Non-pigmented ciliary epithelial cell (primary cell): Measurements from ENCODE around the gene STATH.
"Not testable (repeated sequence)": the region's sequence is repeated elsewhere in the genome, so short reads cannot be mapped to it uniquely, and the experiment has no call there.

Experiments
- DNase-seq: peaks from one replicate; pipeline ENCODE4 v3.0.0-alpha.2; 2010; ENCODE audit warnings: low read depth

Gene STATH, protein sequence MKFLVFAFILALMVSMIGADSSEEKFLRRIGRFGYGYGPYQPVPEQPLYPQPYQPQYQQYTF

GRCh38 chr4:69995526-69996016 lies at the start of gene STATH:
STATH (plus strand) TSS chr4:69995966; CDS start chr4:69998438, 2,472 bp downstream.
- no peak for DNase-seq

DNA sequence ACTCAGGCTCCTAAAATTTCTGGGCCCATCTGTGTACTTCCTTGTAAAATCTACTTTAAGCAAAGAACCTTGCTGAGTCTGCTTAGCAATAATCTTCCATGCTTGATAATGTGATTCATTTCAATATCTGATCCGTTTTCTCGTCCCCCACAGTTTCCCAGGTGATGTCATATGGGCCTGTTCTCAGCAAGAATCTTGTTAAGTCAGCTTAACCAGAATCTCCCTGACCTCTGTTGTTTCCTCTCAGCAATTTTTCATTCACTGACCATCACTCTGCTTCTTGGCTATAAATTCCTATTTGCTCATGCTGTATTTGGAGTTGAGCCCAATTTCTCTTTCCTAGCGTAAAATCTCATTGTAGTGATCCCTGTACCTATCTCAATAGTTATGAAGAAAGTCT lies 44.2 kb upstream of the STATH start:
- DNase-seq, result peak; percentile 30

GRCh38 chr4:69957209-69957608 lies 38.6 kb upstream of the STATH start:
- no peak for DNase-seq

DNA sequence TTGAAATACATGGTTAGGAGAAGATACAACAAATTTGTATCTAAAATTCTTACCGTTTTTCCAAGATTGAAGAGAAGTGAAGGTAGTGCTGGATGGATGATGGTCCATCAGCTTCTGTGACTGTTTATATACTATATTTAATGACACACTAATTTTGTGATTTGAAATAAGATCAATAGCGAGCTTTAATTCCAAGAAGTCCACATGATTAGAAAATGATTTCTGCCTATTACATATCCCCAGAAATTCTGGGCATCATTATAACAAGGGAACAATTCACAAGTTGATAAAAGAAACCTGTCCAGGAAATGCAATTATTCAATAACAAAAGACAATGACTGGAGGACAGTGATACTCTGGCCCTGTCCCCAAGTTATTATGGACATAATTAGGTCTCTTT lies 30.1 kb upstream of the STATH start, which contains the start of gene CSN2:
TSS of gene CSN2 (minus strand) at position 101 of the 400 bp plus-strand sequence. CDS start 4,733 bp downstream, outside the sequence.
- DNase-seq, result no peak

DNA sequence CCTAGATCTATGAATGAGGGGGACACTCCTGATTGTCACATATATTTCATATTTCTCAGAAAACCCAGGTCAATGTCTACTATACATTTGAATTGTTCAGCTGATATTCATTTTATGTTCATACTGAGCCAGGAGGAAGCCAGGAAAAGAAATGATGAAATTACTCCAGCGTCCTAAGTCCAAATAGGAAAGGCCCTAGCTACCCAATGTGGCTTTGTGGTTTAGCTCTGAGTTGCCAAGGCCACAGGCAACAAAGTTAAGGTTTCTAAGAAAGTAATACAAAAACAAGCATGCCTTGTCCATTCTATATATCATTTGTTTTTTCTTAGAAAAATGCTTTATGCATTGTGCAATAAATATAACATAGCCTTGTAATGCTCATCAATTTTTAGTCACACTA lies 25.7 kb upstream of the STATH start:
- DNase-seq, result no peak

- DNase-seq, result no peak
Observed at GRCh38 chr4:69974631-69975030, 21.1 kb upstream of the STATH start.

- DNase-seq, result no peak
Observed at GRCh38 chr4:69977582-69977981, 18.2 kb upstream of the STATH start.

- no peak for DNase-seq
Observed at GRCh38 chr4:69984030-69984443, 11.7 kb upstream of the STATH start.

GRCh38 chr4:69986663-69987062 lies 9.1 kb upstream of the STATH start:
- DNase-seq, result no peak

- DNase-seq, result no peak
Observed at GRCh38 chr4:69991016-69991415, 4.8 kb upstream of the STATH start.

GRCh38 chr4:69994782-69995181 lies 984 bp upstream of the STATH start:
- no peak for DNase-seq

GRCh38 chr4:69999420-69999819 lies 3.7 kb downstream of the STATH start:
- DNase-seq, result no peak

- no peak for DNase-seq
Observed at GRCh38 chr4:70000711-70001110, 4.9 kb downstream of the STATH start.

DNA sequence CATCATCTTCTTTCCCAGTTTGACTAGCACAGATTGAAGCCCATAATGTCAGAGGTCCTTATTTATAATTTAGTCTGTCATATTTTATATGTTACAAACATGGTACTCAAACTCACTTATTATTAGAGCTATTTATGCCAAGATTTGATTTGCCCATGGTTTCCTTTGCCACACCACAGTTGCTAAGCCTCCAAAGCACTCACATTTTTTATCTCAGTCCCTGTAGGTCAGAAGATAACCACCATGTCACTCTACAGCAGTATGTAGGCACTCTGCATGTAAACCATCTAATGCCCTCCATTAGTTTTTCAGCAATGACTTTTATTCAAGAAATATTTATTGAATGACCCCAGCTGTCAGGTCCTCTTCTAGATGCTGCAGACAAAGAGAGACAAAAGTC lies 6.7 kb downstream of the STATH start:
- no peak for DNase-seq

DNA sequence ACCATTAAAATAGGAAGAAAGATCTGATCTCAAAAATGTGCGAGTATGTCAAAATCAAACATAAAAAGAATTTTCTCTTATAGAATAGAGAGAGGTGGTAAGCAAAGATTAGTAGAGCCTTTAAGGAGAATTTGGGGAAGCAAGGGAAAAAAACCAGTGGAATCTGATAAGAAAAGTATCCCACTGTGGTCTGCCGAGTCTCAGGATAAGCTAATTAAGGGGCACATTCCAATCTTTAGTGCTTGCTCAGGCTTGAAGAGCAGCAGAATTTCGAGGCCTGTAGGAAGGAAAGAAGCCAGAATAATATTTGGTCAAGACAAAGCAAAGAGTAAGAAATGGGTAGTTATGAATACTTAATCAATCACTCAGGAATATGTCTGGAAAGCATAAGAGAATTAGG lies 13.0 kb downstream of the STATH start:
- no peak for DNase-seq

- DNase-seq, result not testable (repeated sequence)
Observed at GRCh38 chr4:70019006-70019405, 23.2 kb downstream of the STATH start.

DNA sequence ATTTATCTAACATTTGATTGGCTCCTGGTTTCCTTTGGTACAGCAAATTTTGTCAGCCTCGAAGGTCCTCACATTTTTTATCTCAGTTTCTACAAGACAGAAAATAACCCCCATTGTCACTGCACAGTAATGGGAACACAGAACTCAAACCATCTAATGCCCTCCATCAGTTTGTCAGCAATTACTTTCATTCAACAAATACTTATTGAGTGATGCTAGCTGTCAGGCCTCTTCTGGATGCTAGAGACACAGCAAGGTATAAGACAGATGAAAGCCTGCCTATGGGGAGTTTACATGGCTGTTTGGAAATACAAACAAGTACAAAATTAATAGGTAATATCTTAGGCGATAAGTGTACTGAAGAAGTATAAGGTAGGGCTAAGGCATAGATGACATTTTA lies 27.5 kb downstream of the STATH start:
- DNase-seq, result no peak

- DNase-seq, result no peak
Observed at GRCh38 chr4:70027011-70027410, 31.2 kb downstream of the STATH start.

GRCh38 chr4:70028159-70028558 lies 32.4 kb downstream of the STATH start, which contains the start of gene HTN3:
HTN3 (plus strand) TSS chr4:70028459; CDS start chr4:70030741, 2,282 bp downstream.
- not testable (repeated sequence) for DNase-seq

DNA sequence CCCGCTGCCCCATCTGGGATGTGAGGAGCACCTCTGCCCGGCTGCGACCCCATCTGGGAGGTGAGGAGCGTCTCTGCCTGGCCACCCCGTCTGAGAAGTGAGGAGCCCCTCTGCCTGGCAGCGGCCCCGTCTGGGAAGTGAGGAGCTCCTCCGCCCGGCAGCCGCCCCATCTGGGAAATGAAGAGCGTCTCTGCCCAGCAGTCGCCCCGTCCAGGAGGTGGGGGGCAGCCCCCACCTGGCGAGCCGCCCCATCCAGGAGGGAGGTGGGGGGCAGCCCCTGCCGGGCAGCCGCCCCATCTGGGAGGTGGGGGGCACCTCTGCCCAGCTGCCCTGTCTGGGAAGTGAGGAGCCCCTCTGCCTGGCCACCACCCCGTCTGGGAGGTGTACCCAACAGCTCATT lies 41.8 kb downstream of the STATH start:
- not testable (repeated sequence) for DNase-seq

GRCh38 chr4:70039928-70040327 lies 44.2 kb downstream of the STATH start:
- not testable (repeated sequence) for DNase-seq

DNA sequence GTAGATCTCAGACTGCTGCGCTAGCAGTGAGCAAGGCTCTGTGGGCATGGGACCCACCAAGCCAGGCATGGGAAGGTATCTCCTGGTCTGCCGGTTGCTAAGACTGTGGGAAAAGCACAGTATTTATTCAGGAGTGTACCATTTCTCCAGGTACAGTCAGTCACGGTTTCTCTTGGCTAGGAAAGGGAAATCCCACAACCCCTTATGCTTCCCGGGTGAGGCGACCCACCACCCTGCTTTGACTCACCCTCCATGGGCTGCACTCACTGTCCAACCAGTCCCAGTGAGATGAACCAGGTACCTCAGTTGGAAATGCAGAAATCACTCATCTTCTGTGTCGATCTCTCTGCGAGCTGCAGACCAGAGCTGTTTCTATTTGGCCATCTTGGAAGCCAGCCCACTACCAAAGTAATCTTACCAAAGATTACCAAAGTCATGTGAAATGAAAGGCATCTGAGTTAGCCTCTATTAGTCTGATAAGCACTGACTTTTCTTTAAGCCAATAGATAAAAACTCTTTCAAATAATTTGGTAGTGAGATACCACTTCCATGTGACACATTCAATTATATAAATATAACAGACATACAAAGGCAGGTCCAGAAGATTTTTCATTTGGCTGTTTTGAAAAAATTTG lies 46.0 kb downstream of the STATH start:
- DNase-seq, result no peak

- DNase-seq, result not testable (repeated sequence)
Observed at GRCh38 chr4:70050138-70050537, 54.4 kb downstream of the STATH start, which contains the start of gene HTN1. HTN1 (plus strand) TSS chr4:70050438; CDS start chr4:70053077, 2,639 bp downstream.
